Measurements from ENCODE around the gene SLC34A3. TPM values are rescaled to one million over a fixed set of nuclear protein-coding genes. Genes with fewer than 3 reads are reported as not detected.

SLC34A3 gene
- total RNA-seq, 4 donors from 2014 or later, result not detected

GRCh38 chr9:137279741-137280473 is 49.2 kb downstream of the SLC34A3 start:
- H3K27me3 ChIP-seq, result peaks cover 9% of the 10 kb centered on the region
- H3K36me3 ChIP-seq, result no peaks in the 10 kb centered on the region
- H3K9me3 ChIP-seq, result no peaks in the 10 kb centered on the region
- in situ Hi-C loops (cut with MboI; ENCODE audit: low pct_ligation_motif_present in 1 of 4, low pct_unique_long_range_greater_than_20kb in 1 of 4, low sequenced_read_pairs in 3 of 4) (loop anchor here (10.0 to 25.0 kb wide), 2 partner anchors 125 to 132 kb away; partner anchors contain the start of genes EXD3 (in 2 of the 4) and NOXA1 (in 2 of the 4)), intact Hi-C loops (cut with DNase I; ENCODE audit: low total_unique reads) (no loop called here)
- H3K27ac ChIP-seq, result no peak overlapping the region
- 90% methylated on average over 41 of the region's 41 CpGs; no CpG with 5 or more reads in 1 of the 2 donors for WGBS, 2 donors (ENCODE audit: low coverage in 1 of 2)
- TF ChIP-seq POLR2AphosphoS5 (IDR thresholded peaks at IDR 0.05), result no peak
- TF ChIP-seq EP300 (IDR thresholded peaks at IDR 0.05; ENCODE audit: low read depth), result no peak
- DNase-seq, result no peak
- H3K4me1 ChIP-seq, result peaks cover 13 to 44% (median 24%) of the 10 kb centered on the region in 4 donors
- no peak overlapping the region for H3K4me3 ChIP-seq

- no peaks in the 10 kb centered on the region for H3K36me3 ChIP-seq
- in situ Hi-C loops (cut with MboI; ENCODE audit: low pct_ligation_motif_present in 1 of 4, low pct_unique_long_range_greater_than_20kb in 1 of 4, low sequenced_read_pairs in 3 of 4) (loop anchor here (10.0 to 25.0 kb wide), 2 partner anchors 124 to 132 kb away; partner anchors contain the start of genes EXD3 (in 2 of the 4) and NOXA1 (in 2 of the 4)), intact Hi-C loops (cut with DNase I; ENCODE audit: low total_unique reads) (no loop called here)
- peaks cover 9% of the 10 kb centered on the region for H3K27me3 ChIP-seq
- WGBS, 2 donors (ENCODE audit: low coverage in 1 of 2), result 67% methylated on average over 85 of the region's 85 CpGs; no CpG with 5 or more reads in 1 of the 2 donors
- peak overlapping the region in 1 of 4 donors; percentile 7 for H3K4me3 ChIP-seq
- H3K9me3 ChIP-seq, result no peaks in the 10 kb centered on the region
- TF ChIP-seq EP300 (IDR thresholded peaks at IDR 0.05; ENCODE audit: low read depth), result no peak
- peak in 2 of 5 experiments; percentile 16 to 27 for TF ChIP-seq CTCF (IDR thresholded peaks at IDR 0.05)
- peak overlapping the region in 1 of 4 donors; percentile 3 for H3K27ac ChIP-seq
- no peak for DNase-seq
- H3K4me1 ChIP-seq, result peaks cover 13 to 37% (median 24%) of the 10 kb centered on the region in 4 donors
Measured at GRCh38 chr9:137280474-137281344, 50.0 kb downstream of the SLC34A3 start.

GRCh38 chr9:137281345-137282116 is 50.8 kb downstream of the SLC34A3 start:
- Histone ChIP-seq H3K9me3 (no peaks in the 10 kb centered on the region), H3K4me3 (no peak overlapping the region), H3K27me3 (peaks cover 9% of the 10 kb centered on the region), H3K4me1 (peaks cover 6 to 29% (median 20%) of the 10 kb centered on the region in 4 donors), H3K36me3 (no peaks in the 10 kb centered on the region), H3K27ac (peak overlapping the region in 1 of 4 donors; percentile 3)
- 81% methylated on average over 31 of the region's 39 CpGs; no CpG with 5 or more reads in 1 of the 2 donors for WGBS, 2 donors (ENCODE audit: low coverage in 1 of 2)
- TF ChIP-seq CTCF (IDR thresholded peaks at IDR 0.05) (no peak), POLR2A (IDR thresholded peaks at IDR 0.05) (no peak), EP300 (IDR thresholded peaks at IDR 0.05; ENCODE audit: low read depth) (no peak), POLR2AphosphoS5 (IDR thresholded peaks at IDR 0.05) (no peak)
- intact Hi-C loops (cut with DNase I; ENCODE audit: low total_unique reads) (no loop called here), in situ Hi-C loops (cut with MboI; ENCODE audit: low pct_ligation_motif_present in 1 of 4, low pct_unique_long_range_greater_than_20kb in 1 of 4, low sequenced_read_pairs in 3 of 4) (loop anchor here (10.0 to 25.0 kb wide), 2 partner anchors 123 to 131 kb away; partner anchors contain the start of genes EXD3 (in 2 of the 4) and NOXA1 (in 2 of the 4))
- no peak for DNase-seq

Other genes with a start within 250 kb of the SLC34A3 start
- under 1 TPM in 2 of 4 donors, not detected in 2; 0.27 to 0.75 TPM for gene LCNL1, start 247.9 kb upstream of the SLC34A3 start, total RNA-seq
- gene PAXX, start 238.5 kb upstream of the SLC34A3 start, total RNA-seq, result 10 to 100 TPM; 49.3 to 85.2 (median 66.0) TPM
- 1 to 10 TPM in 2 of 4 donors, not detected in 2; 2.5 to 3.8 TPM for gene CLIC3, start 234.3 kb upstream of the SLC34A3 start, total RNA-seq
- gene ABCA2, start 202.7 kb upstream of the SLC34A3 start, total RNA-seq, result 100 to 1,000 TPM in 2 of 4 donors, 10 to 100 TPM in 2; 51.1 to 204 (median 96.5) TPM
- gene FUT7, start 198.8 kb upstream of the SLC34A3 start, total RNA-seq, result not detected
- 100 to 1,000 TPM in 2 of 4 donors, 10 to 100 TPM in 2; 58.0 to 972 (median 274) TPM for gene NPDC1, start 184.7 kb upstream of the SLC34A3 start, total RNA-seq
- gene ENTPD2, start 176.8 kb upstream of the SLC34A3 start, total RNA-seq, result 10 to 100 TPM in 3 of 4 donors, 1 to 10 TPM in 1; 3.6 to 17.1 (median 14.1) TPM
- 10 to 100 TPM in 1 of 4 donors, 1 to 10 TPM in 2, under 1 TPM in 1; 0.37 to 37.2 (median 3.3) TPM for gene SAPCD2, start 160.3 kb upstream of the SLC34A3 start, total RNA-seq
- 10 to 100 TPM in 2 of 4 donors, 1 to 10 TPM in 2; 6.4 to 28.8 (median 11.7) TPM for gene UAP1L1, start 153.4 kb upstream of the SLC34A3 start, total RNA-seq
- 100 to 1,000 TPM in 1 of 4 donors, 10 to 100 TPM in 3; 56.5 to 106 (median 70.0) TPM for gene MAN1B1, start 143.9 kb upstream of the SLC34A3 start, total RNA-seq
- gene DPP7, start 116.2 kb upstream of the SLC34A3 start, total RNA-seq, result 100 to 1,000 TPM in 2 of 4 donors, 10 to 100 TPM in 2; 54.2 to 141 (median 103) TPM
- under 1 TPM in 1 of 4 donors, not detected in 3; 0.14 TPM for gene GRIN1, start 91.7 kb upstream of the SLC34A3 start, total RNA-seq
- gene LRRC26, start 60.9 kb upstream of the SLC34A3 start, total RNA-seq, result 100 to 1,000 TPM in 1 of 4 donors, 10 to 100 TPM in 3; 31.8 to 437 (median 64.8) TPM
- gene TMEM210, start 58.8 kb upstream of the SLC34A3 start, total RNA-seq, result not detected
- gene ANAPC2, start 42.3 kb upstream of the SLC34A3 start, total RNA-seq, result 100 to 1,000 TPM in 2 of 4 donors, 10 to 100 TPM in 2; 37.0 to 176 (median 70.3) TPM
- 100 to 1,000 TPM in 2 of 4 donors, 10 to 100 TPM in 2; 93.5 to 104 (median 99.8) TPM for gene SSNA1, start 42.2 kb upstream of the SLC34A3 start, total RNA-seq
- gene TPRN, start 30.2 kb upstream of the SLC34A3 start, total RNA-seq, result 100 to 1,000 TPM in 2 of 4 donors, 10 to 100 TPM in 2; 76.2 to 228 (median 117) TPM
- gene TMEM203, start 25.3 kb upstream of the SLC34A3 start, total RNA-seq, result 10 to 100 TPM; 18.9 to 42.1 (median 28.7) TPM
- 10 to 100 TPM; 14.3 to 47.5 (median 22.0) TPM for gene NDOR1, start 25.2 kb upstream of the SLC34A3 start, total RNA-seq
- 10 to 100 TPM in 1 of 4 donors, 1 to 10 TPM in 2, not detected in 1; 2.3 to 26.5 (median 7.5) TPM for gene RNF208, start 8.7 kb upstream of the SLC34A3 start, total RNA-seq
- gene CYSRT1, start 5.7 kb upstream of the SLC34A3 start, total RNA-seq, result not detected
- gene RNF224, start 3.4 kb upstream of the SLC34A3 start, total RNA-seq, result not detected
- 100 to 1,000 TPM; 223 to 390 (median 348) TPM for gene TUBB4B, start 10.4 kb downstream of the SLC34A3 start, total RNA-seq
- gene STPG3, start 20.4 kb downstream of the SLC34A3 start, total RNA-seq, result not detected
- gene NELFB, start 24.4 kb downstream of the SLC34A3 start, total RNA-seq, result 10 to 100 TPM; 28.1 to 90.5 (median 53.9) TPM
- 100 to 1,000 TPM in 1 of 4 donors, 10 to 100 TPM in 3; 49.2 to 121 (median 71.7) TPM for gene TOR4A, start 46.8 kb downstream of the SLC34A3 start, total RNA-seq
- gene NRARP, start 71.4 kb downstream of the SLC34A3 start, total RNA-seq, result 100 to 1,000 TPM in 3 of 4 donors, 10 to 100 TPM in 1; 92.0 to 343 (median 134) TPM
- 100 to 1,000 TPM in 1 of 4 donors, 10 to 100 TPM in 3; 47.6 to 228 (median 74.2) TPM for gene EXD3, start 192.3 kb downstream of the SLC34A3 start, total RNA-seq
- gene NOXA1, start 192.5 kb downstream of the SLC34A3 start, total RNA-seq, result 10 to 100 TPM; 19.7 to 53.9 (median 40.8) TPM
- 100 to 1,000 TPM in 1 of 4 donors, 10 to 100 TPM in 3; 20.7 to 109 (median 63.8) TPM for gene ENTPD8, start 210.5 kb downstream of the SLC34A3 start, total RNA-seq
- gene NSMF, start 228.4 kb downstream of the SLC34A3 start, total RNA-seq, result 100 to 1,000 TPM in 1 of 4 donors, 10 to 100 TPM in 3; 44.6 to 130 (median 55.2) TPM